AG08395 (cell line): ENCODE results near the gene ZNF574.

ENCODE experiments used
- DNase-seq: peaks from one replicate; pipeline ENCODE4 v3.0.0; 2012; ENCODE audit warnings: mixed read lengths, low spot score

Gene ZNF574

GRCh38 chr19:42059196-42059595 is 16.8 kb upstream of the ZNF574 start:
- DNase-seq, result no peak

- DNase-seq, result no peak
Measured at GRCh38 chr19:42060117-42060516, 15.8 kb upstream of the ZNF574 start.

GRCh38 chr19:42062381-42062780 is 13.6 kb upstream of the ZNF574 start:
- no peak for DNase-seq

GRCh38 chr19:42064432-42064831 is 11.5 kb upstream of the ZNF574 start:
- DNase-seq, result no peak

GRCh38 chr19:42065051-42065450 is 10.9 kb upstream of the ZNF574 start:
- no peak for DNase-seq

- DNase-seq, result no peak
Measured at GRCh38 chr19:42065511-42065910, 10.5 kb upstream of the ZNF574 start.

- peak; percentile 37 for DNase-seq
Measured at GRCh38 chr19:42066075-42066754, 9.8 kb upstream of the ZNF574 start.

GRCh38 chr19:42067315-42067888 is 8.6 kb upstream of the ZNF574 start:
- no peak for DNase-seq

- no peak for DNase-seq
Measured at GRCh38 chr19:42068361-42068755, 7.6 kb upstream of the ZNF574 start.

- no peak for DNase-seq
Measured at GRCh38 chr19:42068756-42069571, 7.0 kb upstream of the ZNF574 start.

GRCh38 chr19:42069619-42070351 is 6.2 kb upstream of the ZNF574 start, which contains the start of gene GRIK5:
GRIK5 (minus strand) TSS chr19:42070206; CDS start chr19:42065770, 4,436 bp downstream.
- no peak for DNase-seq

- DNase-seq, result no peak
Measured at GRCh38 chr19:42071247-42071646, 4.7 kb upstream of the ZNF574 start.

- DNase-seq, result no peak
Measured at GRCh38 chr19:42074513-42075363, 1.2 kb upstream of the ZNF574 start.

- DNase-seq, result peak; percentile 27
Measured at GRCh38 chr19:42075364-42075615, 676 bp upstream of the ZNF574 start.

- DNase-seq, result no peak
Measured at GRCh38 chr19:42076380-42076944, 496 bp downstream of the ZNF574 start.

- no peak for DNase-seq
Measured at GRCh38 chr19:42078058-42078457, 2.1 kb downstream of the ZNF574 start.

GRCh38 chr19:42078538-42079275 is 2.7 kb downstream of the ZNF574 start:
- DNase-seq, result no peak

GRCh38 chr19:42079276-42079669 is 3.3 kb downstream of the ZNF574 start:
- no peak for DNase-seq

- DNase-seq, result no peak
Measured at GRCh38 chr19:42079886-42080763, 4.2 kb downstream of the ZNF574 start.
